GM23248 (cell line): Measurements from ENCODE around the gene EIF4ENIF1. TPM values are rescaled to one million over a fixed set of nuclear protein-coding genes. Genes with fewer than 3 reads are reported as not detected.
A peak's percentile ranks its signal among the peaks of the same experiment; 100 is the strongest.

Source experiments
- DNase-seq: peaks from one replicate; pipeline ENCODE4 v3.0.0-alpha.2; 2015
- H2AFZ ChIP-seq: fragments of 200-600 bp; sonication (generic); 2 replicates; pipeline ENCODE4 v1.6.1; 2016; ENCODE audit warnings: antibody characterized with exemption
- H3F3A ChIP-seq: fragments of 200-600 bp; sonication (generic); 2 replicates; pipeline ENCODE4 v1.6.1; 2016; ENCODE audit warnings: mild to moderate bottlenecking, antibody characterized with exemption, mixed run types; ENCODE audit not compliant: insufficient read depth
- H3K27ac ChIP-seq: fragments of 200-600 bp; sonication (generic); 2 replicates; pipeline ENCODE4 v1.5.1; 2016; ENCODE audit warnings: mild to moderate bottlenecking
- H3K27me3 ChIP-seq: fragments of 200-600 bp; sonication (generic); replicated peaks from 2 replicates; pipeline ENCODE4 v1.6.1; 2016; ENCODE audit warnings: mild to moderate bottlenecking; ENCODE audit not compliant: insufficient read depth
- H3K36me3 ChIP-seq: fragments of 200-600 bp; sonication (generic); 2 replicates; pipeline ENCODE4 v1.6.1; 2016; ENCODE audit warnings: low read depth, mild to moderate bottlenecking
- H3K4me1 ChIP-seq: fragments of 200-600 bp; sonication (generic); 2 replicates; pipeline ENCODE4 v1.6.1; 2016; ENCODE audit warnings: mild to moderate bottlenecking; ENCODE audit not compliant: insufficient read depth
- H3K4me2 ChIP-seq: fragments of 200-600 bp; sonication (generic); one replicate; pipeline ENCODE4 v1.6.1; 2016; ENCODE audit warnings: mild to moderate bottlenecking; ENCODE audit not compliant: unreplicated experiment
- H3K4me3 ChIP-seq: fragments of 200-600 bp; sonication (generic); 2 replicates; pipeline ENCODE4 v1.5.1; 2016; ENCODE audit warnings: mild to moderate bottlenecking
- H3K79me2 ChIP-seq: fragments of 200-600 bp; sonication (generic); 2 replicates; pipeline ENCODE4 v1.6.1; 2016; ENCODE audit warnings: mild to moderate bottlenecking; ENCODE audit not compliant: insufficient read depth
- H3K9ac ChIP-seq: fragments of 200-600 bp; sonication (generic); 2 replicates; pipeline ENCODE4 v1.6.1; 2016; ENCODE audit warnings: mild to moderate bottlenecking
- H3K9me2 ChIP-seq: fragments of 200-600 bp; sonication (generic); 2 replicates; pipeline ENCODE4 v1.6.1; 2016; ENCODE audit warnings: mixed run types, mild to moderate bottlenecking, moderate library complexity; ENCODE audit not compliant: insufficient read depth
- H3K9me3 ChIP-seq: fragments of 200-600 bp; sonication (generic); one replicate; pipeline ENCODE4 v1.6.1; 2017; ENCODE audit warnings: low read depth
- H4K20me1 ChIP-seq: fragments of 200-600 bp; sonication (generic); 2 replicates; pipeline ENCODE4 v1.6.0; 2016; ENCODE audit not compliant: insufficient read depth
- EZH2 ChIP-seq: fragments of 200-600 bp; sonication (generic); IDR thresholded peaks from 2 replicates; pipeline ENCODE4 v1.6.1; 2018; ENCODE audit warnings: antibody characterized with exemption, mild to moderate bottlenecking; ENCODE audit not compliant: insufficient read depth, poor library complexity, severe bottlenecking
- EZH2phosphoT487 ChIP-seq: fragments of 200-600 bp; sonication (generic); IDR thresholded peaks from 2 replicates; pipeline ENCODE4 v1.6.1; 2018; ENCODE audit warnings: antibody characterized with exemption, moderate library complexity, mild to moderate bottlenecking, low read depth; ENCODE audit not compliant: insufficient read depth
- WGBS, 2 experiments: methylation state at CpG; one replicate each; pipeline ENCODE4 v1.1.6; 2015 to 2017; ENCODE audit warnings: low lambda C conversion rate in 2 of 2, low coverage in 1 of 2; ENCODE audit errors: missing lambda C conversion rate in 2 of 2; 5-methylcytosine and 5-hydroxymethylcytosine counted together
- in situ Hi-C: fragments of 300-500 bp; cut with MboI; formaldehyde crosslinking; loops from 2 replicates; pipeline ENCODE4 v1.15.0; 2020
- polyA plus RNA-seq: library from polyadenylated mRNA; unstranded; fragments of >200 nt; fragmentation: Nextera tagmentation; extraction: Ambion mirVana; gene quantifications from 2 replicates; pipeline ENCODE4 v1.2.1, GENCODE V29; 2016
- total RNA-seq: library from RNA; depleted of rRNA; stranded (reverse); fragments of >200 nt; shearing (Covaris generic); gene quantifications from 2 replicates; pipeline ENCODE4 v1.2.3, GENCODE V29; 2014

Gene EIF4ENIF1
- total and polyA plus RNA-seq, 2 experiments from 2014 or later, result 6.2 to 13.9 TPM

DNA sequence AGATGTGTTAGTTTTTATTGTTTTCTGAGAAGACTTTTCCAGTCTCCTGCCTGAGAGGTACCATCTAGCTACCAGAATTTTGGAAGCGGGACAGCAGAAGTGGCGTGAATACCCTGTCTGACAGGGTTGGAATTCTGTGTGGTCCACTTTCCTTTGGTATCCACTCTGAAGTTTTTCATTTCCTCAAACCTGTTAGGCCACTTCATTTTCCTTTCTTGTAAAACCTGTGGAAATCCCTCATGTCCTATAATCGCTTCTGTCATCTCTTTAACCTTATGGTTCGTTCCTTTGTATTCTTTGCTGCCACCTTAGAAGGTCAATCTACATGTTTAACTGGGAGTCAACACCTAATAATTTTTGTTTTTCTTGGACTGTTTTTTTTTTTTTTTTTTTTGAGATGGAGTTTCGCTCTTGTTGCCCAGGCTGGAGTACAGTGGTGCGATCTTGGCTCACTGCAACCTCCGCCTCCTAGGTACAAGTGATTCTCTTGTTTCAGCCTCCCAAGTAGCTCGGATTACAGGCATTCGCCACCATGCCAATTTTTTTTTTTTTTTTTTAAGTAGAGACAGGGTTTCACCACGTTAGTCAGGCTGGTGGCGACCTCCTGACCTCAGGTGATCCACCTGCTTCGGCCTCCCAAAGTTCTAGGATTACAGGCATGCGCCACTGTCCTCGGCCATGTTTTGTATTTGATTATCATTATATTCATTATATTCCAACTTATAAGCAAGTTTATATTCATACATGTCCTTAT lies 13.7 kb upstream of the EIF4ENIF1 start:
- H3F3A ChIP-seq, result peaks cover 5% of the 10 kb centered on the region
- no peak overlapping the region for H3K4me3 ChIP-seq
- H4K20me1 ChIP-seq, result no peaks in the 10 kb centered on the region
- H3K9ac ChIP-seq, result no peak overlapping the region
- H3K4me2 ChIP-seq, result no peak overlapping the region
- in situ Hi-C loops, result no loop called here
- H3K27ac ChIP-seq, result no peak overlapping the region; the same call in 1 of the 2 replicates
- peaks cover 39% of the 10 kb centered on the region for H3K79me2 ChIP-seq
- H3K4me1 ChIP-seq, result peaks cover 11% of the 10 kb centered on the region
- H3K9me2 ChIP-seq, result no peaks in the 10 kb centered on the region
- 95 to 98% methylated on average over 14 of the region's 14 CpGs for WGBS, 2 experiments
- no peaks in the 10 kb centered on the region for H3K27me3 ChIP-seq
- DNase-seq, result no peak
- no peaks in the 10 kb centered on the region for H3K9me3 ChIP-seq
- H2AFZ ChIP-seq, result no peak overlapping the region
- no peaks in the 10 kb centered on the region for H3K36me3 ChIP-seq
- TF ChIP-seq EZH2phosphoT487, result no peak
- no peak for TF ChIP-seq EZH2

GRCh38 chr22:31501738-31502137 lies 12.1 kb upstream of the EIF4ENIF1 start:
- Histone ChIP-seq H3K9me3 (no peaks in the 10 kb centered on the region), H3K9me2 (no peaks in the 10 kb centered on the region), H3K27ac (no peak overlapping the region), H3K36me3 (no peaks in the 10 kb centered on the region), H3K4me2 (no peak overlapping the region), H4K20me1 (no peaks in the 10 kb centered on the region), H3K4me3 (no peak overlapping the region), H3K4me1 (peaks cover 11% of the 10 kb centered on the region), H3K9ac (no peak overlapping the region), H2AFZ (no peak overlapping the region), H3K79me2 (peaks cover 56% of the 10 kb centered on the region), H3F3A (peaks cover 5% of the 10 kb centered on the region), H3K27me3 (no peaks in the 10 kb centered on the region)
- in situ Hi-C loops, result no loop called here
- TF ChIP-seq EZH2 (no peak), EZH2phosphoT487 (no peak)
- no peak for DNase-seq
- WGBS, 2 experiments, result 97 to 98% methylated on average over 2 of the region's 2 CpGs

DNA sequence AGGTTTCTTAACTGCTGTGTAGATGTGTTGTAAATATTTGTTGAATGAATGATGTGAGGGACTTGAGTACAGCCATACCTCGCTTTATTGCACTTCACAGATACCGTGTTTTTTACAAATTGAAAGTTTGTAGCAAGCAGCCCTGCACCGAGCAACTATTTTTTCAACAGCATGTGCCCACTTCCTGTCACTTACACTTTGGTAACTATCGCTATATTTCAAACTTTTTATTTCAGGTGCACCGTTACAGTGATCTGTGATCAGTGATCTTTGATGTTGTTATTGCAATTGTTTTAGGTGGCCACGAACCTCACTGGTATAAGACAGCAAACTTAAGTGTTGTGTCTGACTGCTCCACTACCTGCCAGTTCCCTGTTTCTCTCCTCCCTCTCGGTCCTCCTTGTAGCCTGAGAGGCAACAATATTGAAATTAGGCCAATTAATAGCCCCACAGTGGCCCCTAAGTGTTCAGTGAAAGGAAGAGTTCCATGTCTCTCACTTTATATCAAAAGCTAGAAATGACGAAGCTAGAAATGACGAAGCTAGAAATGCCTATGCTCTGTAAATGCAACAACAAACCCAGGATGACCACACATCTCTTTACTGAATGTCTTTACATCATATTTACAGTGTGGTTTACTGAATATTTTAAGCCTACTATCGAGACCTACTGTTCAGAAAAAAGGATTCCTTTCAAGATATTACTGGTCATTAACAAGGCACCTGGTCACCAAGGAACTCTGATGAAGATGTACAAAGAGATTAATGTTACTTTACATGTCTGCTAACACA lies 7.7 kb upstream of the EIF4ENIF1 start:
- H4K20me1 ChIP-seq, result no peaks in the 10 kb centered on the region
- H3K4me1 ChIP-seq, result no peaks in the 10 kb centered on the region
- no peak for DNase-seq
- peak overlapping the region; percentile 95 for H3K4me3 ChIP-seq
- 71 to 75% methylated on average over 10 of the region's 10 CpGs for WGBS, 2 experiments
- no peaks in the 10 kb centered on the region for H3K9me3 ChIP-seq
- H3K9ac ChIP-seq, result peak overlapping the region; percentile 83
- H3K27me3 ChIP-seq, result no peaks in the 10 kb centered on the region
- no peaks in the 10 kb centered on the region for H3K36me3 ChIP-seq
- peak overlapping the region; percentile 99 for H2AFZ ChIP-seq
- peaks cover 7% of the 10 kb centered on the region; the same call in 1 of the 2 replicates for H3F3A ChIP-seq
- H3K9me2 ChIP-seq, result no peaks in the 10 kb centered on the region
- in situ Hi-C loops, result no loop called here
- H3K4me2 ChIP-seq, result peak overlapping the region; percentile 87
- no peak for TF ChIP-seq EZH2
- no peak for TF ChIP-seq EZH2phosphoT487
- H3K79me2 ChIP-seq, result peaks cover 27% of the 10 kb centered on the region
- H3K27ac ChIP-seq, result no peak overlapping the region

DNA sequence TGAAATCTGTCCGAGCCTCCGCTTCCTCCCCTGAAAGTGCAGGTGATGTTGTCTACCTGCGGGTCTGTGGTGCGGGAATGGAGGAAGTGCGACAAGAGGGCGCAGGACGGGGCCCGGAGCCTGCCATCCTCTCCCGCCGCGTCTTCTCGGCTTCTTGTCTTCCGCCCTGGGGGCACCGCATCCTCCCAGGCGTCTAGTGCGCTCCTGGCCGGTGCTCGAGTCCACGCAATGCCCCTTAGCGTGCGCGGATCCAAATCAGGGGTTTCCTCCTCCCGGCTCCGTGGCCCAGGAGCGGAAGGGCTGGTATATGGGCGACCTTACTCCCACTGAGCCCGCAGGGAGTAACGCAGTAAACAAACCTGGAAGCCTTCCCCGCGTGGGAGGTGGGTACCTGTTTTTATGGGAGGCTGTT lies 7.1 kb upstream of the EIF4ENIF1 start:
- H3K79me2 ChIP-seq, result peaks cover 27% of the 10 kb centered on the region
- no peaks in the 10 kb centered on the region for H4K20me1 ChIP-seq
- TF ChIP-seq EZH2phosphoT487, result no peak
- no peak for TF ChIP-seq EZH2
- H3K9me2 ChIP-seq, result no peaks in the 10 kb centered on the region
- peak overlapping the region; percentile 87 for H3K4me2 ChIP-seq
- in situ Hi-C loops, result no loop called here
- no peaks in the 10 kb centered on the region for H3K4me1 ChIP-seq
- WGBS, 2 experiments, result 0 to 1% methylated on average over 29 to 30 of the region's 30 CpGs
- H3K27ac ChIP-seq, result peak overlapping the region; percentile 80
- H3K9me3 ChIP-seq, result no peaks in the 10 kb centered on the region
- no peaks in the 10 kb centered on the region for H3K36me3 ChIP-seq
- H3K27me3 ChIP-seq, result no peaks in the 10 kb centered on the region
- peak overlapping the region; percentile 99 for H2AFZ ChIP-seq
- peak overlapping the region; percentile 83 for H3K9ac ChIP-seq
- peak; percentile 60 for DNase-seq
- H3F3A ChIP-seq, result peaks cover 7% of the 10 kb centered on the region; the same call in 1 of the 2 replicates
- peak overlapping the region; percentile 95 for H3K4me3 ChIP-seq
